CD4-positive, alpha-beta T cell treated with Interleukin-17A for 4 hours (primary cell): ENCODE results near the gene PTPN11.
"Not testable (repeated sequence)": the region's sequence is repeated elsewhere in the genome, so short reads cannot be mapped to it uniquely, and the experiment has no call there.

Experiments used
- DNase-seq: peaks from one replicate; pipeline ENCODE4 v3.0.0-alpha.2; 2020; ENCODE audit warnings: mixed read lengths

PTPN11 gene

GRCh38 chr12:112518365-112518735 lies 99.6 kb downstream of the PTPN11 start:
- DNase-seq, result no peak

- DNase-seq, result not testable (repeated sequence)
Observed at GRCh38 chr12:112519841-112520340, 101.1 kb downstream of the PTPN11 start.

GRCh38 chr12:112523856-112524255 lies 105.1 kb downstream of the PTPN11 start:
- DNase-seq, result no peak

- no peak for DNase-seq
Observed at GRCh38 chr12:112524269-112524668, 105.5 kb downstream of the PTPN11 start.

- DNase-seq, result no peak
Observed at GRCh38 chr12:112524676-112525425, 106.1 kb downstream of the PTPN11 start.

GRCh38 chr12:112525426-112525809 lies 106.7 kb downstream of the PTPN11 start:
- no peak for DNase-seq

GRCh38 chr12:112527082-112527481 lies 108.3 kb downstream of the PTPN11 start:
- no peak for DNase-seq

GRCh38 chr12:112527501-112527900 lies 108.8 kb downstream of the PTPN11 start:
- no peak for DNase-seq

- no peak for DNase-seq
Observed at GRCh38 chr12:112528521-112528920, 109.8 kb downstream of the PTPN11 start.

GRCh38 chr12:112530941-112531340 lies 112.2 kb downstream of the PTPN11 start:
- DNase-seq, result no peak

GRCh38 chr12:112532106-112532505 lies 113.4 kb downstream of the PTPN11 start:
- DNase-seq, result no peak

GRCh38 chr12:112533528-112533927 lies 114.8 kb downstream of the PTPN11 start:
- no peak for DNase-seq

- no peak for DNase-seq
Observed at GRCh38 chr12:112535017-112535416, 116.3 kb downstream of the PTPN11 start.

- no peak for DNase-seq
Observed at GRCh38 chr12:112535637-112536366, 117.1 kb downstream of the PTPN11 start.

GRCh38 chr12:112536367-112536730 lies 117.6 kb downstream of the PTPN11 start:
- no peak for DNase-seq

GRCh38 chr12:112537710-112538396 lies 119.1 kb downstream of the PTPN11 start:
- DNase-seq, result no peak

GRCh38 chr12:112538740-112539139 lies 120.0 kb downstream of the PTPN11 start:
- DNase-seq, result no peak

- DNase-seq, result no peak
Observed at GRCh38 chr12:112539221-112539620, 120.5 kb downstream of the PTPN11 start.

- no peak for DNase-seq
Observed at GRCh38 chr12:112540021-112540420, 121.3 kb downstream of the PTPN11 start.

GRCh38 chr12:112543751-112544150 lies 125.0 kb downstream of the PTPN11 start:
- DNase-seq, result no peak

- DNase-seq, result no peak
Observed at GRCh38 chr12:112546339-112546738, 127.6 kb downstream of the PTPN11 start.

GRCh38 chr12:112546996-112547395 lies 128.2 kb downstream of the PTPN11 start:
- DNase-seq, result no peak

- no peak for DNase-seq
Observed at GRCh38 chr12:112549031-112549430, 130.3 kb downstream of the PTPN11 start.

GRCh38 chr12:112551681-112552080 lies 132.9 kb downstream of the PTPN11 start:
- no peak for DNase-seq
